RWPE1 (cell line): ENCODE data around the gene INTS2.

ENCODE experiments used
- CTCF ChIA-PET: fragments of 350-600 bp; sonication (Branson Sonifier 250); formaldehyde crosslinking; extraction: SDS; loops from one replicate; lab custom pipeline; 2021; lab: Yijun Ruan, JAX
- POLR2A ChIA-PET: fragments of 400-600 bp; formaldehyde crosslinking; extraction: SDS; loops from one replicate; lab custom pipeline; 2020; ENCODE audit warnings: antibody characterized with exemption; ENCODE audit not compliant: low non-redundant PET; lab: Yijun Ruan, JAX
- DNase-seq: peaks from one replicate; pipeline ENCODE4 v3.0.0; 2012; ENCODE audit warnings: low spot score
- H3K27ac ChIP-seq: fragments of 450-650 bp; 2 replicates; pipeline ENCODE4 v1.5.1; 2017
- CTCF ChIP-seq: fragments of 450-650 bp; conservative IDR thresholded peaks from 2 replicates; pipeline ENCODE4 v1.5.1; 2017; ENCODE audit warnings: low read depth, mild to moderate bottlenecking

The INTS2 gene

GRCh38 chr17:61966191-61966590, 38.4 kb upstream of the INTS2 start:
- ChIA-PET POLR2A (no interaction called here), CTCF (interaction anchor here (0.7 to 1.1 kb wide), 2 partner anchors 61 to 554 kb away, joined by 3 read pairs; no protein-coding TSS in a partner anchor)
- DNase-seq: no peak
- TF ChIP-seq CTCF: no peak
- no peak overlapping the region for H3K27ac ChIP-seq

- CTCF ChIA-PET: interaction anchor here (0.6 kb wide), 1 partner anchor 221 kb away, joined by 4 read pairs; no protein-coding TSS in a partner anchor
- no peak overlapping the region for H3K27ac ChIP-seq
- POLR2A ChIA-PET: interaction anchor here (0.6 kb wide), 1 partner anchor 104 kb away, joined by 3 read pairs; no protein-coding TSS in a partner anchor
- TF ChIP-seq CTCF: no peak
- DNase-seq: no peak
Measured at GRCh38 chr17:61955619-61956018, 27.8 kb upstream of the INTS2 start.

- TF ChIP-seq CTCF: no peak
- H3K27ac ChIP-seq: no peak overlapping the region
- POLR2A ChIA-PET: no interaction called here
- DNase-seq: no peak
- CTCF ChIA-PET: no interaction called here
Measured at GRCh38 chr17:61947367-61948078, 19.7 kb upstream of the INTS2 start.

- CTCF ChIA-PET: no interaction called here
- POLR2A ChIA-PET: no interaction called here
- DNase-seq: no peak
- no peak overlapping the region for H3K27ac ChIP-seq
- no peak for TF ChIP-seq CTCF
Measured at GRCh38 chr17:61946359-61946758, 18.6 kb upstream of the INTS2 start.

- TF ChIP-seq CTCF: no peak
- no peak for DNase-seq
- CTCF ChIA-PET: no interaction called here
- POLR2A ChIA-PET: no interaction called here
- H3K27ac ChIP-seq: no peak overlapping the region
Measured at GRCh38 chr17:61943117-61943516, 15.3 kb upstream of the INTS2 start.

- DNase-seq: no peak
- CTCF ChIA-PET: interaction anchor here (0.6 kb wide), 1 partner anchor 76 kb away, joined by 3 read pairs; no protein-coding TSS in a partner anchor
- POLR2A ChIA-PET: no interaction called here
- TF ChIP-seq CTCF: no peak
- H3K27ac ChIP-seq: no peak overlapping the region
Measured at GRCh38 chr17:61942085-61942484, 14.3 kb upstream of the INTS2 start.
